Tibial nerve (tissue), 4 donors: ENCODE data around the gene SLX1A. TPM values are rescaled to one million over a fixed set of nuclear protein-coding genes. Genes with fewer than 3 reads are reported as not detected.
A peak's percentile ranks its signal among the peaks of the same experiment; 100 is the strongest.

Experiments
- DNase-seq, 2 donors: peaks; one replicate each; pipeline ENCODE4 v3.0.0-alpha.2; 2019; ENCODE audit warnings: low spot score in 2 of 2
- H3K27ac ChIP-seq, 4 donors: fragments of 200-600 bp; sonication (generic) in 3 of 4; one replicate each; pipeline ENCODE4 v1.5.1; 2017 to 2019; ENCODE audit warnings: mild to moderate bottlenecking in 1 of 4
- H3K27me3 ChIP-seq, 2 donors: fragments of 200-600 bp; sonication (generic) in 1 of 2; one replicate each; pipeline versions ENCODE4 v1.5.1 to v1.6.0; 2017 to 2019
- H3K36me3 ChIP-seq, 3 donors: fragments of 200-600 bp; sonication (generic); one replicate each; pipeline ENCODE4 v1.5.1; 2018 to 2019
- H3K4me1 ChIP-seq, 4 donors: fragments of 200-600 bp; sonication (generic) in 3 of 4; one replicate each; pipeline ENCODE4 v1.5.1; 2017 to 2019
- H3K4me3 ChIP-seq, 4 donors: fragments of 200-600 bp; sonication (generic) in 3 of 4; one replicate each; pipeline ENCODE4 v1.5.1; 2017 to 2019; ENCODE audit warnings: mild to moderate bottlenecking in 1 of 4, moderate library complexity in 1 of 4
- H3K9me3 ChIP-seq, 4 donors: fragments of 200-600 bp; sonication (generic) in 3 of 4; one replicate each; pipeline ENCODE4 v1.5.1; 2017 to 2019
- EP300 ChIP-seq, 2 donors: sonication (generic); formaldehyde crosslinking; IDR thresholded peaks; one replicate each; pipeline ENCODE4 v1.6.1; 2017; ENCODE audit warnings: antibody characterized with exemption in 2 of 2, mild to moderate bottlenecking in 1 of 2
- POLR2A ChIP-seq, 2 donors: fragments of 450-650 bp; IDR thresholded peaks; one replicate each; pipeline ENCODE4 v1.6.1; 2017; ENCODE audit warnings: antibody characterized with exemption in 2 of 2, mild to moderate bottlenecking in 2 of 2, moderate library complexity in 2 of 2
- WGBS, 2 donors: methylation state at CpG; one replicate each; pipeline ENCODE4 v1.1.5; 2018; 5-methylcytosine and 5-hydroxymethylcytosine counted together
- total RNA-seq, 4 donors: library from RNA; depleted of rRNA; stranded (reverse); fragments of >200 nt; gene quantifications; one replicate each; pipeline ENCODE4 v1.1.0, GENCODE V29; 2016
- TF ChIP-seq, protein P1 (sequence below), 5 experiments: fragments of 200-600 bp in 3 of 5; fragments of 450-650 bp in 2 of 5; sonication (generic) in 3 of 5; IDR thresholded peaks; one replicate each; pipeline ENCODE4 v1.5.1; 2016 to 2019; ENCODE audit warnings: antibody characterized with exemption in 5 of 5, mild to moderate bottlenecking in 3 of 5, moderate library complexity in 2 of 5

Gene SLX1A
- total RNA-seq, 4 donors from 2014 or later, result 45.7 to 68.7 (median 52.8) TPM

DNA sequence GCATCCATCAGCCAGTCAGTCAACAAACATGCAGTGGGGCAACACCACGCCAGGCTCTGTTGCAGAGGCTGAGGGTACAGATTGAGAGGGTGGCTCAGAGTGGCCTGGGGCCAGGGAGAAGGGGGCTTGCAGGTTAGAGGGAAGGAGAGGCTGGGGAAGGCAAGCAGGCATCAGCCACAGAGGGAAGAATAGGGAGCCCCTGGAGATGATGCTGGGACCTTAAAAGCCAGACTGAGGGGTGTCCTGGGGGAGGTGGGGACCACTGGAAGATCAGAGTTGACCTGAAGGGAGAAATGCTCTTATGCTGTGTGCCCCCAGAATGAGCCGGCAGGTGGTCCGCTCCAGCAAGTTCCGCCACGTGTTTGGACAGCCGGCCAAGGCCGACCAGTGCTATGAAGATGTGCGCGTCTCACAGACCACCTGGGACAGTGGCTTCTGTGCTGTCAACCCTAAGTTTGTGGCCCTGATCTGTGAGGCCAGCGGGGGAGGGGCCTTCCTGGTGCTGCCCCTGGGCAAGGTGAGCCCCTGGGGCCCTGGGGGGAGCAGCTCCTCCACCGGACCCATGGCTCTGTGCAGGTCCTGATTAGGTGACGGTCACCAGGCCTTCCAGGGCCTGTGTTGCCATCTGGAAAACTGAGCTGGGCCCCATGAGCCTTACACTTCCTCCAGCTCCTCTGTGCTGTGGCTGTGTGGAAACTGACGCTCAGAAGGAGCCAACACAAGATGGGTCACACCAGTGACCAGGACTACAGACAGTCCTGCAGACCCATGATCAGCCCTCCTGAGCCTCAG, 8.6 kb upstream of the SLX1A start:
- Histone ChIP-seq H3K4me3 (peak overlapping the region; percentile 25 to 68 (median 50)), H3K9me3 (no peaks in the 10 kb centered on the region), H3K27ac (peak overlapping the region in 3 of 4 donors; percentile 25 to 82 (median 50)), H3K4me1 (peaks cover 0 to 31% (median 11%) of the 10 kb centered on the region in 4 donors), H3K27me3 (no peaks in the 10 kb centered on the region), H3K36me3 (peaks cover 0 to 6% (median 0%) of the 10 kb centered on the region in 3 donors)
- TF ChIP-seq EP300 (IDR thresholded peaks at IDR 0.05), result no peak
- TF ChIP-seq, protein P1, sequence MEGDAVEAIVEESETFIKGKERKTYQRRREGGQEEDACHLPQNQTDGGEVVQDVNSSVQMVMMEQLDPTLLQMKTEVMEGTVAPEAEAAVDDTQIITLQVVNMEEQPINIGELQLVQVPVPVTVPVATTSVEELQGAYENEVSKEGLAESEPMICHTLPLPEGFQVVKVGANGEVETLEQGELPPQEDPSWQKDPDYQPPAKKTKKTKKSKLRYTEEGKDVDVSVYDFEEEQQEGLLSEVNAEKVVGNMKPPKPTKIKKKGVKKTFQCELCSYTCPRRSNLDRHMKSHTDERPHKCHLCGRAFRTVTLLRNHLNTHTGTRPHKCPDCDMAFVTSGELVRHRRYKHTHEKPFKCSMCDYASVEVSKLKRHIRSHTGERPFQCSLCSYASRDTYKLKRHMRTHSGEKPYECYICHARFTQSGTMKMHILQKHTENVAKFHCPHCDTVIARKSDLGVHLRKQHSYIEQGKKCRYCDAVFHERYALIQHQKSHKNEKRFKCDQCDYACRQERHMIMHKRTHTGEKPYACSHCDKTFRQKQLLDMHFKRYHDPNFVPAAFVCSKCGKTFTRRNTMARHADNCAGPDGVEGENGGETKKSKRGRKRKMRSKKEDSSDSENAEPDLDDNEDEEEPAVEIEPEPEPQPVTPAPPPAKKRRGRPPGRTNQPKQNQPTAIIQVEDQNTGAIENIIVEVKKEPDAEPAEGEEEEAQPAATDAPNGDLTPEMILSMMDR (IDR thresholded peaks at IDR 0.05), result no peak
- no peak for DNase-seq
- 74 to 78% methylated on average over 12 to 13 of the region's 13 CpGs for WGBS, 2 donors

DNA sequence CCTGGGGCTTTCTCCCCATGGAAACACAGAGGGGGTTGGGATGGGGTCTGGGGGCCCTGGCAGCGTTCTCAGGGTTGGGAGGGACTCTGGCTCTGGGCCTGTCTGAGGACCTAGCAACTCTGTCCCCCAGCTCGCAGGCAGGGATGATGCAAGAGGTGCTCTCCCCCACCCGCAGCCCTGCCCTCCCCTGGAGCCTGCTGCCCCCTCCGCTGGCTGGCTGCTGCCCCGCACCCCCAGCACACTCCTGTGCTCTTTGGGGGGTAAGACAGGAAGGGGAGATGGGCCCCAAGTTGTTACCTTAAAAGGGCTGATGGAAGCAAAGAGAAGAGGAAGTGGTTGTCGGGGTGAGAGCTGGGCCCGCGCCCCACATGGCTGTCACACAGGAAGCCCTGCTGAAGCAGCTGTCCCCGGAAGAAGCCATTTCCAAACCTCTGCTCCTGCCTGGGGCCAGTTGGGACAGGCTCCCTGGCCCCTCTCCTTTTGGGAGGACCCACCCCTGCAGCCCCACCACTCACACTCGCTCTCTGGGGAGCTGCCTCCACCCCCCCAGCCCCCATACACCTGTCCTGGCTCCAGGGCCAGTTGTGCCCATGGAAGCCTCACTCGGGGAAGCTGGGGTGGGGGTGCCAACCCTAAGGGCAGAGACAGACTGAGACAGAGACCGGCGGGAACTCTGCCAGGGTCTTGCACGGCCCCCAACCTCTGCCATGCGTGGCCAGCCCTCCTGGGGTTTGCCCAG, 7.8 kb upstream of the SLX1A start:
- WGBS, 2 donors, result 71 to 73% methylated on average over 5 to 12 of the region's 15 CpGs
- Histone ChIP-seq H3K27me3 (no peaks in the 10 kb centered on the region), H3K4me3 (peak overlapping the region in 2 of 4 donors; percentile 67 to 68), H3K9me3 (no peaks in the 10 kb centered on the region), H3K36me3 (peaks cover 0 to 6% (median 0%) of the 10 kb centered on the region in 3 donors), H3K4me1 (peaks cover 0 to 31% (median 11%) of the 10 kb centered on the region in 4 donors), H3K27ac (peak overlapping the region in 3 of 4 donors; percentile 9 to 82 (median 50))
- DNase-seq, result no peak
- no peak for TF ChIP-seq POLR2A (IDR thresholded peaks at IDR 0.05)
- TF ChIP-seq EP300 (IDR thresholded peaks at IDR 0.05), result peak in 1 of 2 donors; percentile 17

DNA sequence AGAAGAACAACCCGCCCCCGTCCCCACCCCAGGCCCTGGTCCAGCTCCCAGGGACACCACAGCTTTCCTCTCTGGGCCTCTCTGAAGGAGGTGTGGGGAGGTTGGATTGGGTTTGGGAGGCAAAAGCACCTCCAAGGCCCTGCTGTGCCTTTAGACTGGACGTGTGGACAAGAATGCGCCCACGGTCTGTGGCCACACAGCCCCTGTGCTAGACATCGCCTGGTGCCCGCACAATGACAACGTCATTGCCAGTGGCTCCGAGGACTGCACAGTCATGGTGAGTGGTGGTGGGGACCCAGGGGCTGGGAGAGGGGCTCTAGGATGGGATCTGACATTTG, 7.3 kb upstream of the SLX1A start:
- Histone ChIP-seq H3K4me1 (peaks cover 0 to 31% (median 11%) of the 10 kb centered on the region in 4 donors), H3K4me3 (peak overlapping the region in 2 of 4 donors; percentile 5 to 67), H3K27ac (peak overlapping the region in 2 of 4 donors; percentile 10 to 76), H3K36me3 (peaks cover 0 to 6% (median 0%) of the 10 kb centered on the region in 3 donors), H3K27me3 (no peaks in the 10 kb centered on the region), H3K9me3 (no peaks in the 10 kb centered on the region)
- DNase-seq, result no peak
- 63 to 66% methylated on average over 7 to 8 of the region's 9 CpGs for WGBS, 2 donors
- no peak for TF ChIP-seq EP300 (IDR thresholded peaks at IDR 0.05)
- TF ChIP-seq, protein P1 (IDR thresholded peaks at IDR 0.05), result no peak
- no peak for TF ChIP-seq POLR2A (IDR thresholded peaks at IDR 0.05)

DNA sequence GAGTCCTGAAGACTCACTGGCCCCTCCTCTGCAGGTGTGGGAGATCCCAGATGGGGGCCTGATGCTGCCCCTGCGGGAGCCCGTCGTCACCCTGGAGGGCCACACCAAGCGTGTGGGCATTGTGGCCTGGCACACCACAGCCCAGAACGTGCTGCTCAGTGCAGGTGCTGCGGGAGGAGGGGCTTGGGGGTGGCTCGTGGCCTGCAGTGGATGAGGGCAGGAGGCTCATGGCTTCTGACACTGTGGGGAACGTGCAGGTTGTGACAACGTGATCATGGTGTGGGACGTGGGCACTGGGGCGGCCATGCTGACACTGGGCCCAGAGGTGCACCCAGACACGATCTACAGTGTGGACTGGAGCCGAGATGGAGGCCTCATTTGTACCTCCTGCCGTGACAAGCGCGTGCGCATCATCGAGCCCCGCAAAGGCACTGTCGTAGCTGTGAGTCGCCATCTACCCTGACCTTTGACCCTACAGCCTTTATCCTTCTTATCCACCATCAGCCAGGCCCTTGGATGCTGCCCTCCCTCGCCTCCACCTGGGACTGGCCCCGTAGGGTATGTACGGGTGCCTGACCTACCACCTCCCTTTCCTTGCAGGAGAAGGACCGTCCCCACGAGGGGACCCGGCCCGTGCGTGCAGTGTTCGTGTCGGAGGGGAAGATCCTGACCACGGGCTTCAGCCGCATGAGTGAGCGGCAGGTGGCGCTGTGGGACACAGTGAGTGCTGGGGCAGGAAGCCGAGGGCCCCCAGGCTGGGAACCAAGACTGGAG, 6.7 kb upstream of the SLX1A start:
- WGBS, 2 donors, result 53 to 66% methylated on average over 29 to 36 of the region's 36 CpGs
- H3K36me3 ChIP-seq, result peaks cover 0 to 6% (median 0%) of the 10 kb centered on the region in 3 donors
- H3K27ac ChIP-seq, result peak overlapping the region in 1 of 4 donors; percentile 76
- H3K4me1 ChIP-seq, result peaks cover 0 to 31% (median 11%) of the 10 kb centered on the region in 4 donors
- no peak for TF ChIP-seq POLR2A (IDR thresholded peaks at IDR 0.05)
- TF ChIP-seq, protein P1 (IDR thresholded peaks at IDR 0.05), result peak; percentile 44 to 70 (median 56)
- H3K27me3 ChIP-seq, result no peaks in the 10 kb centered on the region
- peak overlapping the region in 1 of 4 donors; percentile 67 for H3K4me3 ChIP-seq
- DNase-seq, result peak; percentile 41 to 70
- no peaks in the 10 kb centered on the region for H3K9me3 ChIP-seq

DNA sequence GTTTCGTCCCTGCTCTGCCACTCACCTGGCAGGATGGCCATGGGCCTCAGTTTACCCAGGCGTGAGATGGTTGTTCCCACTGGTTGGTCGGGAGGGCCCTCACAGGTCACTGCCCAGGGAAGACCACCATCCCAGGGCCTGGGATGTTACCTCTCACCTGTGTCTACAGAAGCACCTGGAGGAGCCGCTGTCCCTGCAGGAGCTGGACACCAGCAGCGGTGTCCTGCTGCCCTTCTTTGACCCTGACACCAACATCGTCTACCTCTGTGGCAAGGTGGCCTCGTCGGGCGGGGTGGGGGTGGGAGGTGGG, 6.2 kb upstream of the SLX1A start:
- peaks cover 0 to 29% (median 11%) of the 10 kb centered on the region in 4 donors for H3K4me1 ChIP-seq
- H3K36me3 ChIP-seq, result peaks cover 0 to 6% (median 0%) of the 10 kb centered on the region in 3 donors
- no peaks in the 10 kb centered on the region for H3K27me3 ChIP-seq
- peak overlapping the region in 1 of 4 donors; percentile 76 for H3K27ac ChIP-seq
- no peaks in the 10 kb centered on the region for H3K9me3 ChIP-seq
- no peak for DNase-seq
- TF ChIP-seq, protein P1 (IDR thresholded peaks at IDR 0.05), result peak in 1 of 5 experiments; percentile 4
- TF ChIP-seq POLR2A (IDR thresholded peaks at IDR 0.05), result no peak
- 83 to 84% methylated on average over 4 to 8 of the region's 9 CpGs for WGBS, 2 donors
- no peak overlapping the region for H3K4me3 ChIP-seq
